ENCODE data around the gene PARP8.

The PARP8 gene

GRCh38 chr5:50846261-50846660, 179.8 kb downstream of the PARP8 start:
- TF ChIP-seq CTCF (IDR thresholded peaks at IDR 0.05; ENCODE audit: poor library complexity, severe bottlenecking) = no peak
- no peak for ATAC-seq (ENCODE audit: low read depth)
- H3K36me3 ChIP-seq (ENCODE audit: low read depth) = peaks cover 10% of the 10 kb centered on the region; the same call in 1 of the 2 replicates
- no peak overlapping the region for H3K4me3 ChIP-seq (ENCODE audit: severe bottlenecking)
- H3K9me3 ChIP-seq (ENCODE audit: severe bottlenecking) = no peaks in the 10 kb centered on the region
- no peaks in the 10 kb centered on the region for H3K27me3 ChIP-seq (ENCODE audit: insufficient read depth, poor library complexity, severe bottlenecking)
- H3K4me1 ChIP-seq (ENCODE audit: insufficient read depth, poor library complexity, severe bottlenecking) = no peaks in the 10 kb centered on the region
- DNase-seq (ENCODE audit: low spot score) = no peak
- H3K27ac ChIP-seq (ENCODE audit: poor library complexity, severe bottlenecking) = no peak overlapping the region

- no peak for TF ChIP-seq CTCF (IDR thresholded peaks at IDR 0.05; ENCODE audit: poor library complexity, severe bottlenecking)
- H3K9me3 ChIP-seq (ENCODE audit: severe bottlenecking) = no peaks in the 10 kb centered on the region
- no peak overlapping the region for H3K4me3 ChIP-seq (ENCODE audit: severe bottlenecking)
- no peaks in the 10 kb centered on the region for H3K36me3 ChIP-seq (ENCODE audit: low read depth)
- ATAC-seq (ENCODE audit: low read depth) (no peak), DNase-seq (ENCODE audit: low spot score) (no peak)
- H3K27ac ChIP-seq (ENCODE audit: poor library complexity, severe bottlenecking) = no peak overlapping the region
- H3K4me1 ChIP-seq (ENCODE audit: insufficient read depth, poor library complexity, severe bottlenecking) = no peaks in the 10 kb centered on the region
- H3K27me3 ChIP-seq (ENCODE audit: insufficient read depth, poor library complexity, severe bottlenecking) = no peaks in the 10 kb centered on the region
Observed at GRCh38 chr5:50849554-50849953, 183.1 kb downstream of the PARP8 start.

- Histone ChIP-seq H3K36me3 (ENCODE audit: low read depth) (no peaks in the 10 kb centered on the region), H3K9me3 (ENCODE audit: severe bottlenecking) (no peaks in the 10 kb centered on the region), H3K27me3 (ENCODE audit: insufficient read depth, poor library complexity, severe bottlenecking) (no peaks in the 10 kb centered on the region), H3K4me1 (ENCODE audit: insufficient read depth, poor library complexity, severe bottlenecking) (no peaks in the 10 kb centered on the region), H3K27ac (ENCODE audit: poor library complexity, severe bottlenecking) (no peak overlapping the region), H3K4me3 (ENCODE audit: severe bottlenecking) (no peak overlapping the region)
- DNase-seq (ENCODE audit: low spot score) (no peak), ATAC-seq (ENCODE audit: low read depth) (no peak)
- TF ChIP-seq CTCF (IDR thresholded peaks at IDR 0.05; ENCODE audit: poor library complexity, severe bottlenecking) = no peak
Observed at GRCh38 chr5:50853151-50853550, 186.7 kb downstream of the PARP8 start.

GRCh38 chr5:50854082-50854481, 187.6 kb downstream of the PARP8 start:
- Histone ChIP-seq H3K4me1 (ENCODE audit: insufficient read depth, poor library complexity, severe bottlenecking) (no peaks in the 10 kb centered on the region), H3K9me3 (ENCODE audit: severe bottlenecking) (no peaks in the 10 kb centered on the region), H3K27me3 (ENCODE audit: insufficient read depth, poor library complexity, severe bottlenecking) (no peaks in the 10 kb centered on the region), H3K27ac (ENCODE audit: poor library complexity, severe bottlenecking) (no peak overlapping the region), H3K4me3 (ENCODE audit: severe bottlenecking) (no peak overlapping the region), H3K36me3 (ENCODE audit: low read depth) (no peaks in the 10 kb centered on the region)
- no peak for TF ChIP-seq CTCF (IDR thresholded peaks at IDR 0.05; ENCODE audit: poor library complexity, severe bottlenecking)
- ATAC-seq (ENCODE audit: low read depth) (no peak), DNase-seq (ENCODE audit: low spot score) (no peak)

- H3K4me1 ChIP-seq (ENCODE audit: insufficient read depth, poor library complexity, severe bottlenecking) = no peaks in the 10 kb centered on the region
- no peak overlapping the region for H3K27ac ChIP-seq (ENCODE audit: poor library complexity, severe bottlenecking)
- TF ChIP-seq CTCF (IDR thresholded peaks at IDR 0.05; ENCODE audit: poor library complexity, severe bottlenecking) = no peak
- ATAC-seq (ENCODE audit: low read depth) = no peak
- no peaks in the 10 kb centered on the region for H3K27me3 ChIP-seq (ENCODE audit: insufficient read depth, poor library complexity, severe bottlenecking)
- H3K4me3 ChIP-seq (ENCODE audit: severe bottlenecking) = no peak overlapping the region
- H3K9me3 ChIP-seq (ENCODE audit: severe bottlenecking) = no peaks in the 10 kb centered on the region
- no peaks in the 10 kb centered on the region for H3K36me3 ChIP-seq (ENCODE audit: low read depth)
- DNase-seq (ENCODE audit: low spot score) = no peak
Observed at GRCh38 chr5:50855001-50855400, 188.6 kb downstream of the PARP8 start.
